Naive B cell (primary cell): Measurements from ENCODE around the gene ASTN1. TPM values are rescaled to one million over a fixed set of nuclear protein-coding genes. Genes with fewer than 3 reads are reported as not detected.
A peak's percentile ranks its signal among the peaks of the same experiment; 100 is the strongest.

Experiments
- ATAC-seq, 2 donors: fragments of 150-1000 bp; cut with Tn5 transposase; 2 replicates each; pipeline ENCODE4 v1.10.0; 2021; ENCODE audit warnings: low read depth in 2 of 2, mild to moderate bottlenecking in 2 of 2, moderate library complexity in 2 of 2
- DNase-seq: peaks from one replicate; pipeline ENCODE4 v3.0.0; 2022
- H3K27ac Mint-ChIP-seq, 6 donors: one replicate each; pipeline ENCODE4 v1.8.0; 2020 to 2022; ENCODE audit warnings: mild to moderate bottlenecking in 6 of 6, mixed read lengths in 6 of 6, moderate library complexity in 5 of 6, inconsistent platforms in 2 of 6
- H3K27me3 Mint-ChIP-seq, 3 donors: one replicate each; pipeline ENCODE4 v1.8.0; 2021 to 2022; ENCODE audit warnings: mixed read lengths in 3 of 3, mild to moderate bottlenecking in 1 of 3
- H3K36me3 Mint-ChIP-seq, 2 donors: one replicate each; pipeline ENCODE4 v1.8.0; 2020 to 2022; ENCODE audit warnings: mixed read lengths in 2 of 2, inconsistent platforms in 1 of 2, mild to moderate bottlenecking in 1 of 2
- H3K4me1 Mint-ChIP-seq, 3 donors: one replicate each; pipeline ENCODE4 v1.8.0; 2020 to 2022; ENCODE audit warnings: mixed read lengths in 3 of 3, inconsistent platforms in 1 of 3, mild to moderate bottlenecking in 1 of 3, moderate library complexity in 1 of 3
- H3K4me3 Mint-ChIP-seq, 8 donors: one replicate each; pipeline ENCODE4 v1.8.0; 2020 to 2022; ENCODE audit warnings: mild to moderate bottlenecking in 8 of 8, mixed read lengths in 8 of 8, moderate library complexity in 8 of 8, inconsistent platforms in 2 of 8
- H3K9me3 Mint-ChIP-seq, 7 donors: one replicate each; pipeline ENCODE4 v1.8.0; 2020 to 2022; ENCODE audit warnings: mixed read lengths in 7 of 7, mild to moderate bottlenecking in 5 of 7, inconsistent platforms in 2 of 7, moderate library complexity in 1 of 7
- polyA plus RNA-seq, 6 donors: library from polyadenylated mRNA; unstranded; fragments of 300-500 nt; fragmentation: Illumina TruSeq; gene quantifications; one replicate each; pipeline ENCODE4 v1.2.3, GENCODE V29; 2021; ENCODE audit warnings: low read depth in 6 of 6

Gene ASTN1
- polyA plus RNA-seq, 6 donors from 2014 or later: not detected

GRCh38 chr1:176866011-176866714 lies 298.3 kb downstream of the ASTN1 start:
- DNase-seq (no peak), ATAC-seq (no peak)
- Mint-ChIP-seq H3K4me1 (no peaks in the 10 kb centered on the region), H3K4me3 (no peak overlapping the region), H3K27me3 (peaks cover 6 to 13% (median 13%) of the 10 kb centered on the region in 3 donors), H3K27ac (no peak overlapping the region), H3K36me3 (no peaks in the 10 kb centered on the region), H3K9me3 (peaks cover 0 to 10% (median 1%) of the 10 kb centered on the region in 7 donors)

- Mint-ChIP-seq H3K27me3 (peaks cover 8 to 13% (median 9%) of the 10 kb centered on the region in 3 donors), H3K36me3 (no peaks in the 10 kb centered on the region), H3K9me3 (peaks cover 0 to 10% (median 1%) of the 10 kb centered on the region in 7 donors), H3K27ac (no peak overlapping the region), H3K4me3 (no peak overlapping the region), H3K4me1 (no peaks in the 10 kb centered on the region)
- ATAC-seq (no peak), DNase-seq (no peak)
These were observed 300.3 kb downstream of the ASTN1 start for GRCh38 chr1:176864211-176864610.

GRCh38 chr1:176863613-176864012 lies 300.9 kb downstream of the ASTN1 start:
- no peaks in the 10 kb centered on the region for H3K36me3 Mint-ChIP-seq
- H3K27me3 Mint-ChIP-seq: peaks cover 8 to 13% (median 9%) of the 10 kb centered on the region in 3 donors
- H3K27ac Mint-ChIP-seq: no peak overlapping the region
- no peak overlapping the region for H3K4me3 Mint-ChIP-seq
- DNase-seq: no peak
- ATAC-seq: no peak
- H3K9me3 Mint-ChIP-seq: peaks cover 0 to 10% (median 1%) of the 10 kb centered on the region in 7 donors
- H3K4me1 Mint-ChIP-seq: no peaks in the 10 kb centered on the region

GRCh38 chr1:176858433-176858916 lies 306.0 kb downstream of the ASTN1 start:
- H3K4me1 Mint-ChIP-seq: no peaks in the 10 kb centered on the region
- DNase-seq: no peak
- ATAC-seq: no peak
- no peak overlapping the region for H3K4me3 Mint-ChIP-seq
- peaks cover 9 to 32% (median 12%) of the 10 kb centered on the region in 3 donors for H3K27me3 Mint-ChIP-seq
- H3K36me3 Mint-ChIP-seq: no peaks in the 10 kb centered on the region
- H3K27ac Mint-ChIP-seq: no peak overlapping the region
- peaks cover 0 to 4% (median 0%) of the 10 kb centered on the region in 7 donors for H3K9me3 Mint-ChIP-seq

- H3K4me3 Mint-ChIP-seq: no peak overlapping the region
- H3K4me1 Mint-ChIP-seq: no peaks in the 10 kb centered on the region
- peaks cover 9 to 32% (median 12%) of the 10 kb centered on the region in 3 donors for H3K27me3 Mint-ChIP-seq
- no peak for DNase-seq
- no peaks in the 10 kb centered on the region for H3K36me3 Mint-ChIP-seq
- no peak overlapping the region for H3K27ac Mint-ChIP-seq
- ATAC-seq: no peak
- H3K9me3 Mint-ChIP-seq: peaks cover 0 to 5% (median 0%) of the 10 kb centered on the region in 7 donors
These were observed 306.9 kb downstream of the ASTN1 start for GRCh38 chr1:176857632-176858031.

- ATAC-seq (no peak), DNase-seq (no peak)
- no peaks in the 10 kb centered on the region for H3K4me1 Mint-ChIP-seq
- peaks cover 5 to 23% (median 9%) of the 10 kb centered on the region in 3 donors for H3K27me3 Mint-ChIP-seq
- H3K9me3 Mint-ChIP-seq: peaks cover 0 to 5% (median 0%) of the 10 kb centered on the region in 7 donors
- H3K36me3 Mint-ChIP-seq: no peaks in the 10 kb centered on the region
- no peak overlapping the region for H3K27ac Mint-ChIP-seq
- H3K4me3 Mint-ChIP-seq: no peak overlapping the region
These were observed 309.5 kb downstream of the ASTN1 start for GRCh38 chr1:176854758-176855745.

GRCh38 chr1:176854121-176854520 lies 310.4 kb downstream of the ASTN1 start:
- ATAC-seq: no peak

GRCh38 chr1:176853503-176853902 lies 311.0 kb downstream of the ASTN1 start:
- H3K4me1 Mint-ChIP-seq: no peaks in the 10 kb centered on the region
- H3K27ac Mint-ChIP-seq: no peak overlapping the region
- ATAC-seq (no peak), DNase-seq (no peak)
- H3K9me3 Mint-ChIP-seq: peaks cover 0 to 5% (median 1%) of the 10 kb centered on the region in 7 donors
- H3K36me3 Mint-ChIP-seq: no peaks in the 10 kb centered on the region
- H3K27me3 Mint-ChIP-seq: peaks cover 5 to 23% (median 9%) of the 10 kb centered on the region in 3 donors
- H3K4me3 Mint-ChIP-seq: no peak overlapping the region

More at GRCh38 chr1:176854121-176854520, 310.4 kb downstream of the ASTN1 start:
- H3K27ac Mint-ChIP-seq: no peak overlapping the region
- H3K27me3 Mint-ChIP-seq: peaks cover 5 to 23% (median 9%) of the 10 kb centered on the region in 3 donors
- H3K36me3 Mint-ChIP-seq: no peaks in the 10 kb centered on the region
- no peak overlapping the region for H3K4me3 Mint-ChIP-seq
- H3K9me3 Mint-ChIP-seq: peaks cover 0 to 5% (median 0%) of the 10 kb centered on the region in 7 donors
- no peak for DNase-seq
- no peaks in the 10 kb centered on the region for H3K4me1 Mint-ChIP-seq

GRCh38 chr1:176852124-176852523 lies 312.4 kb downstream of the ASTN1 start:
- H3K36me3 Mint-ChIP-seq: no peaks in the 10 kb centered on the region
- H3K27ac Mint-ChIP-seq: no peak overlapping the region
- H3K27me3 Mint-ChIP-seq: peaks cover 5 to 18% (median 9%) of the 10 kb centered on the region in 3 donors
- no peaks in the 10 kb centered on the region for H3K4me1 Mint-ChIP-seq
- H3K4me3 Mint-ChIP-seq: peak overlapping the region in 1 of 8 donors; percentile 10
- H3K9me3 Mint-ChIP-seq: peaks cover 0 to 5% (median 1%) of the 10 kb centered on the region in 7 donors
- no peak for ATAC-seq
- no peak for DNase-seq

- no peak for ATAC-seq
These were observed 313.6 kb downstream of the ASTN1 start for GRCh38 chr1:176850871-176851270.

GRCh38 chr1:176849281-176849680 lies 315.2 kb downstream of the ASTN1 start:
- Mint-ChIP-seq H3K36me3 (no peaks in the 10 kb centered on the region), H3K9me3 (peaks cover 0 to 5% (median 1%) of the 10 kb centered on the region in 7 donors), H3K4me1 (no peaks in the 10 kb centered on the region), H3K27me3 (peaks cover 9 to 15% (median 11%) of the 10 kb centered on the region in 3 donors), H3K4me3 (no peak overlapping the region), H3K27ac (no peak overlapping the region)
- no peak for ATAC-seq
- DNase-seq: no peak

More at GRCh38 chr1:176850871-176851270, 313.6 kb downstream of the ASTN1 start:
- peaks cover 0 to 5% (median 1%) of the 10 kb centered on the region in 7 donors for H3K9me3 Mint-ChIP-seq
- no peak overlapping the region for H3K4me3 Mint-ChIP-seq
- H3K4me1 Mint-ChIP-seq: no peaks in the 10 kb centered on the region
- H3K36me3 Mint-ChIP-seq: no peaks in the 10 kb centered on the region
- H3K27ac Mint-ChIP-seq: no peak overlapping the region
- no peak for DNase-seq
- peaks cover 6 to 12% (median 9%) of the 10 kb centered on the region in 3 donors for H3K27me3 Mint-ChIP-seq

GRCh38 chr1:176847052-176847451 lies 317.5 kb downstream of the ASTN1 start:
- Mint-ChIP-seq H3K36me3 (no peaks in the 10 kb centered on the region), H3K27ac (no peak overlapping the region), H3K27me3 (peaks cover 13 to 21% (median 20%) of the 10 kb centered on the region in 3 donors), H3K4me1 (no peaks in the 10 kb centered on the region), H3K4me3 (peak overlapping the region in 1 of 8 donors; percentile 15), H3K9me3 (peaks cover 0 to 2% (median 0%) of the 10 kb centered on the region in 7 donors)
- no peak for ATAC-seq
- DNase-seq: no peak
